ENCODE measurements around the gene TMEM163.
A peak's percentile ranks its signal among the peaks of the same experiment; 100 is the strongest.
"Not testable (repeated sequence)": the region's sequence is repeated elsewhere in the genome, so short reads cannot be mapped to it uniquely, and the experiment has no call there.

TMEM163 gene

GRCh38 chr2:134718817-134719814 is at the start of gene TMEM163:
Gene TMEM163 (minus strand): TSS chr2:134719000.
- no peak within 1 kb of the TSS for H3K27ac ChIP-seq (ENCODE audit: low read depth, low read length)
- peak within 1 kb of the TSS; percentile 79 for H3K4me3 ChIP-seq (ENCODE audit: low read depth, low read length)
- H3K4me1 ChIP-seq (ENCODE audit: control insufficient read depth, insufficient read depth, low read length): no peaks in the 10 kb centered on the region; the same call in 1 of the 2 replicates
- peaks cover 73% of the 10 kb centered on the region for H3K27me3 ChIP-seq (ENCODE audit: control insufficient read depth, insufficient read depth, low read length)
- no peaks in the 10 kb centered on the region for H3K9me3 ChIP-seq (ENCODE audit: control insufficient read depth, insufficient read depth, low read depth, low read length)
- H3K36me3 ChIP-seq (ENCODE audit: control insufficient read depth, insufficient read depth, low read length): no peaks in the 10 kb centered on the region
- peak within 1 kb of the TSS; percentile 2 for H3K9ac ChIP-seq (ENCODE audit: low read length)

- no peak overlapping the region for H3K27ac ChIP-seq (ENCODE audit: low read depth, low read length)
- no peak overlapping the region for H3K4me3 ChIP-seq (ENCODE audit: low read depth, low read length)
- H3K9ac ChIP-seq (ENCODE audit: low read length): no peak overlapping the region
- peaks cover 13% of the 10 kb centered on the region for H3K9me3 ChIP-seq (ENCODE audit: control insufficient read depth, insufficient read depth, low read depth, low read length)
- no peaks in the 10 kb centered on the region for H3K27me3 ChIP-seq (ENCODE audit: control insufficient read depth, insufficient read depth, low read length)
- peaks cover 10% of the 10 kb centered on the region; the same call in 1 of the 2 replicates for H3K4me1 ChIP-seq (ENCODE audit: control insufficient read depth, insufficient read depth, low read length)
- no peaks in the 10 kb centered on the region for H3K36me3 ChIP-seq (ENCODE audit: control insufficient read depth, insufficient read depth, low read length)
These were observed 47.8 kb upstream of the TMEM163 start for GRCh38 chr2:134766583-134766982.

DNA sequence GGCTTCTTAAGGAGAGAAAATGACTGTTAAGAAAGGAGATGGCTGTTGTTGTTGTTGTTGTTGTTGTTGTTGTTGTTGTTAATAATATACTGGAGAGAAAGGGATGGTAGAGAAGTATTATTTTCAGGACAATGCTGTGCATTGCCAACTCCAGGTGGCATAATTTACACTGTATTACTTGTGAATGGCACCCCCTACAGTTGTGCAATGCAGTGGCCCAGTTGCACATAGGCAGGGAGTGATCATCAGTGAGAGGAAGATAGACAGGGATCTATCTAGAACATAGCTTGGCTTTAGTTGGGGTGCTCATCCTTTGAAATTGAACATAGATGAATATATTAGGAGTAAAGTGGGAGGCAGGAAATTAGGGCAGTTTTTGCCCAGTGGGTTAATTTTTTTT is 47.2 kb upstream of the TMEM163 start:
- no peaks in the 10 kb centered on the region for H3K27me3 ChIP-seq (ENCODE audit: control insufficient read depth, insufficient read depth, low read length)
- no peak overlapping the region for H3K9ac ChIP-seq (ENCODE audit: low read length)
- H3K4me3 ChIP-seq (ENCODE audit: low read depth, low read length): no peak overlapping the region
- H3K36me3 ChIP-seq (ENCODE audit: control insufficient read depth, insufficient read depth, low read length): no peaks in the 10 kb centered on the region
- peaks cover 13% of the 10 kb centered on the region for H3K9me3 ChIP-seq (ENCODE audit: control insufficient read depth, insufficient read depth, low read depth, low read length)
- H3K27ac ChIP-seq (ENCODE audit: low read depth, low read length): no peak overlapping the region
- H3K4me1 ChIP-seq (ENCODE audit: control insufficient read depth, insufficient read depth, low read length): peaks cover 4% of the 10 kb centered on the region; the same call in 1 of the 2 replicates

DNA sequence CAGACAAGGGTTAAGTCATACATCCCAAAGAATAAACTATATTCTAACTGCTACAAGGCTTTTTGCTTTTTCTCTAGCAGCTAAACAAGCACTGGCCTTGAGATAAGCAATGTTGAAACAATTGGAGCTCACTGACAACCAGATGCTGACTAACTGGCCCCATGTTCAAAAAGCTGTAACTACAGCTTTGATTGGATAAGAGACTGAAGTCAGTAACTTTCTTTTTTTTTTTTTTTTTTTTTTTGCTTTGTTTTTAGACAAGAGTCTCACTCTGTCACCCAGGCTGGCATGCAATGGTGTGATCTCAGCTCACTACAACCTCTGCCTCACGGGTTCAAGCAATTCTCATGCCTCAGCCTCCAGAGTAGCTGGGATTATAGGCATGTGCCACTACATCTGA is 45.4 kb upstream of the TMEM163 start:
- Histone ChIP-seq H3K4me3 (ENCODE audit: low read depth, low read length) (no peak overlapping the region), H3K4me1 (ENCODE audit: control insufficient read depth, insufficient read depth, low read length) (no peaks in the 10 kb centered on the region), H3K9ac (ENCODE audit: low read length) (no peak overlapping the region), H3K27ac (ENCODE audit: low read depth, low read length) (no peak overlapping the region), H3K36me3 (ENCODE audit: control insufficient read depth, insufficient read depth, low read length) (no peaks in the 10 kb centered on the region), H3K27me3 (ENCODE audit: control insufficient read depth, insufficient read depth, low read length) (no peaks in the 10 kb centered on the region), H3K9me3 (ENCODE audit: control insufficient read depth, insufficient read depth, low read depth, low read length) (peaks cover 13% of the 10 kb centered on the region)

- no peaks in the 10 kb centered on the region for H3K36me3 ChIP-seq (ENCODE audit: control insufficient read depth, insufficient read depth, low read length)
- no peak overlapping the region for H3K4me3 ChIP-seq (ENCODE audit: low read depth, low read length)
- H3K27ac ChIP-seq (ENCODE audit: low read depth, low read length): no peak overlapping the region
These were observed 44.4 kb upstream of the TMEM163 start for GRCh38 chr2:134763164-134763710.

DNA sequence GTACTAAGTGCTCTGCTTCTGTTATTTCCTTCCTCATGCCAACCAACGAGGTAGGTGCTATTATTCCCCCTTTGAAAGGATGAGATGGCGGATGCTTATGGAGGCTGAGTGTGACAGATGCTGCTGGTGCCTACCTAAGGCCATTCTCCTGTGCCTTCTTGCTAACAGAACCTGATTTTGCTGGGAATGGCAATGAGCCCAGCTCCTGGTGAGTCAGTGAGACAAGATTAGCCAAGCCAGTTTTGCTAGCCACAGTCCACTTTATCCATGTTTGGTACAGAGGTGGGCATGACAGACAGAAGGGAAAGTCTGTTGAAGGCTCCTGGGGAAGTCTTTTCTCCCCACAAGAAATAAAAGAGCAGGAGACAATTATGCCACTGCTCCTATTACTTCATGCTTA is 43.7 kb upstream of the TMEM163 start:
- peaks cover 13% of the 10 kb centered on the region for H3K9me3 ChIP-seq (ENCODE audit: control insufficient read depth, insufficient read depth, low read depth, low read length)
- no peak overlapping the region for H3K4me3 ChIP-seq (ENCODE audit: low read depth, low read length)
- no peak overlapping the region for H3K27ac ChIP-seq (ENCODE audit: low read depth, low read length)
- no peaks in the 10 kb centered on the region for H3K4me1 ChIP-seq (ENCODE audit: control insufficient read depth, insufficient read depth, low read length)
- no peak overlapping the region for H3K9ac ChIP-seq (ENCODE audit: low read length)
- no peaks in the 10 kb centered on the region for H3K27me3 ChIP-seq (ENCODE audit: control insufficient read depth, insufficient read depth, low read length)
- H3K36me3 ChIP-seq (ENCODE audit: control insufficient read depth, insufficient read depth, low read length): no peaks in the 10 kb centered on the region

More at GRCh38 chr2:134763164-134763710, 44.4 kb upstream of the TMEM163 start:
- H3K9ac ChIP-seq (ENCODE audit: low read length): no peak overlapping the region
- H3K9me3 ChIP-seq (ENCODE audit: control insufficient read depth, insufficient read depth, low read depth, low read length): peaks cover 13% of the 10 kb centered on the region
- no peaks in the 10 kb centered on the region for H3K27me3 ChIP-seq (ENCODE audit: control insufficient read depth, insufficient read depth, low read length)
- H3K4me1 ChIP-seq (ENCODE audit: control insufficient read depth, insufficient read depth, low read length): no peaks in the 10 kb centered on the region

DNA sequence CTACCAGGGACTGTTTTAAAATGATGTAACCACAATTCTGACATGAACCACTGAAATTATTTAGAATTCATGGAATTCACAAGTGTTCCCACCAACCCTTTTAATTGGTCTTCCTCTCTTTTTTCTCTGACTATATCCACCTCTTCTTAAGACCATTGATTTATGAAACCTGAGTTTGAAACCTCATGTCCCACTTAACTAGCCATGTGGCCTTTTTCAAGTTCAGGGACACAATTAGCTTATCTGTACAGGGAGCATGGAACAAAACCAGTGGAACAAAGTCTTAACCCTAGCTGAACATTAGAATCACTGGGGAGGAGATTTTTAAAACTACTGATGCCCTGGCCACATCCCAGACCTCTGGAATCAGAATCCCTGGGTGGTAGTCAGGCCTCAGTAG is 41.6 kb upstream of the TMEM163 start:
- Histone ChIP-seq H3K4me1 (ENCODE audit: control insufficient read depth, insufficient read depth, low read length) (no peaks in the 10 kb centered on the region), H3K9me3 (ENCODE audit: control insufficient read depth, insufficient read depth, low read depth, low read length) (peaks cover 13% of the 10 kb centered on the region), H3K27me3 (ENCODE audit: control insufficient read depth, insufficient read depth, low read length) (no peaks in the 10 kb centered on the region), H3K36me3 (ENCODE audit: control insufficient read depth, insufficient read depth, low read length) (no peaks in the 10 kb centered on the region), H3K4me3 (ENCODE audit: low read depth, low read length) (no peak overlapping the region), H3K9ac (ENCODE audit: low read length) (no peak overlapping the region), H3K27ac (ENCODE audit: low read depth, low read length) (no peak overlapping the region)

DNA sequence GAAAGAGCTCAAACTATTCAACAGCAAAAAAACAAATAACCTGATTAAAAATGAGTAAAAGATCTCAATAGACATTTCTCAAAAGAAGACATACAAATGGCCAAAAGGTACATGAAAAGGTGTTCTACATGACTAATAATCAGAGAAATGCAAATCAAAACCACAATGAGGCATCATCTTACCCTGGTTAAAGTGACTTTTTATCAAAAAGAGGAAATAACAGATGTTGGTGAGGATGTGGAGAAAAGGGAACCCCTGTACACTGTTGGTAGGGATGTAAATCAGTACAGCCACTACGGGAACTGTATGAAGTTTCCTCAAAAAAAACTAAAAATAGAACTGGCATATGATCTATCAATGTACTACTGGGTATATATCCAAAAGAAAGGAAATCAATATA is 39.8 kb upstream of the TMEM163 start:
- no peak overlapping the region for H3K4me3 ChIP-seq (ENCODE audit: low read depth, low read length)
- H3K9ac ChIP-seq (ENCODE audit: low read length): no peak overlapping the region
- no peaks in the 10 kb centered on the region for H3K27me3 ChIP-seq (ENCODE audit: control insufficient read depth, insufficient read depth, low read length)
- H3K36me3 ChIP-seq (ENCODE audit: control insufficient read depth, insufficient read depth, low read length): no peaks in the 10 kb centered on the region
- no peaks in the 10 kb centered on the region for H3K4me1 ChIP-seq (ENCODE audit: control insufficient read depth, insufficient read depth, low read length)
- H3K27ac ChIP-seq (ENCODE audit: low read depth, low read length): no peak overlapping the region
- H3K9me3 ChIP-seq (ENCODE audit: control insufficient read depth, insufficient read depth, low read depth, low read length): peaks cover 10% of the 10 kb centered on the region

DNA sequence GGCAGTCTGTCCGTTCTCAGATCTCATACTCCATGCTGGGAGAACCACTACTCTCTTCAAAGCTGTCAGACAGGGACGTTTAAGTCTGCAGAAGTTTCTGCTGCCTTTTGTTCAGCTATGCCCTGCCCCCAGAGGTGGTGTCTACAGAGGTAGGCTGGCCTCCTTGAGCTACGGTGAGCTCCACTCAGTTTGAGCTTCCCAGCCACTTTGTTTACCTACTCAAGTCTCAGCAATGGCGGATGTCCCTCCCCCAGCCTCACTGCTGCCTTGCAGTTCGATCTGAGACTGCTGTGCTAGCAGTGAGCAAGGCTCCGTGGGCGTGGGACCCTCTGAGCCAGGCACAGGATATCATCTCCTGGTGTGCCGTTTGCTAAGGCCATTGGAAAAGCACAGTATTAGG is 33.2 kb upstream of the TMEM163 start:
- not testable (repeated sequence) for H3K27me3 ChIP-seq (ENCODE audit: control insufficient read depth, insufficient read depth, low read length); H3K4me1 ChIP-seq (ENCODE audit: control insufficient read depth, insufficient read depth, low read length); H3K27ac ChIP-seq (ENCODE audit: low read depth, low read length); H3K4me3 ChIP-seq (ENCODE audit: low read depth, low read length); H3K9me3 ChIP-seq (ENCODE audit: control insufficient read depth, insufficient read depth, low read depth, low read length); H3K36me3 ChIP-seq (ENCODE audit: control insufficient read depth, insufficient read depth, low read length); H3K9ac ChIP-seq (ENCODE audit: low read length)

GRCh38 chr2:134745546-134745945 is 26.7 kb upstream of the TMEM163 start:
- H3K36me3 ChIP-seq (ENCODE audit: control insufficient read depth, insufficient read depth, low read length): no peaks in the 10 kb centered on the region
- H3K27ac ChIP-seq (ENCODE audit: low read depth, low read length): no peak overlapping the region
- no peaks in the 10 kb centered on the region for H3K4me1 ChIP-seq (ENCODE audit: control insufficient read depth, insufficient read depth, low read length)
- H3K9me3 ChIP-seq (ENCODE audit: control insufficient read depth, insufficient read depth, low read depth, low read length): no peaks in the 10 kb centered on the region
- H3K9ac ChIP-seq (ENCODE audit: low read length): no peak overlapping the region
- no peaks in the 10 kb centered on the region for H3K27me3 ChIP-seq (ENCODE audit: control insufficient read depth, insufficient read depth, low read length)
- no peak overlapping the region for H3K4me3 ChIP-seq (ENCODE audit: low read depth, low read length)

GRCh38 chr2:134745023-134745422 is 26.2 kb upstream of the TMEM163 start:
- H3K27ac ChIP-seq (ENCODE audit: low read depth, low read length): no peak overlapping the region

More at GRCh38 chr2:134745023-134745422, 26.2 kb upstream of the TMEM163 start:
- Histone ChIP-seq H3K36me3 (ENCODE audit: control insufficient read depth, insufficient read depth, low read length) (no peaks in the 10 kb centered on the region), H3K4me1 (ENCODE audit: control insufficient read depth, insufficient read depth, low read length) (no peaks in the 10 kb centered on the region), H3K27me3 (ENCODE audit: control insufficient read depth, insufficient read depth, low read length) (no peaks in the 10 kb centered on the region), H3K4me3 (ENCODE audit: low read depth, low read length) (no peak overlapping the region), H3K9ac (ENCODE audit: low read length) (no peak overlapping the region), H3K9me3 (ENCODE audit: control insufficient read depth, insufficient read depth, low read depth, low read length) (no peaks in the 10 kb centered on the region)

All from HUES6 (cell line).